Astrocyte (in vitro differentiated cells and primary cell): ENCODE data around the gene HENMT1. TPM values are rescaled to one million over a fixed set of nuclear protein-coding genes. Genes with fewer than 3 reads are reported as not detected.

ENCODE experiments used
- DNase-seq: peaks from one replicate; pipeline ENCODE4 v3.0.0-alpha.2; 2010; ENCODE audit warnings: low read depth
- FAIRE-seq: peaks from 2 replicates; lab custom pipeline; 2011; peaks lifted over from hg19 to GRCh38; lab: Jason Lieb, UNC
- H2AFZ ChIP-seq: 2 replicates; pipeline ENCODE4 v1.6.0; 2012; ENCODE audit warnings: low read depth, low read length, inconsistent platforms
- H3K27ac ChIP-seq: 2 replicates; pipeline ENCODE4 v1.5.1; 2011; ENCODE audit warnings: low read depth, low read length, inconsistent platforms
- H3K27me3 ChIP-seq: 2 replicates; pipeline ENCODE4 v1.6.0; 2011; ENCODE audit warnings: low read length, inconsistent platforms; ENCODE audit not compliant: insufficient read depth
- H3K36me3 ChIP-seq: 2 replicates; pipeline ENCODE4 v1.5.1; 2011; ENCODE audit warnings: low read length, inconsistent platforms; ENCODE audit not compliant: insufficient read depth
- H3K4me1 ChIP-seq: 2 replicates; pipeline ENCODE4 v1.5.1; 2011; ENCODE audit warnings: low read length, inconsistent platforms; ENCODE audit not compliant: insufficient read depth
- H3K4me2 ChIP-seq: 2 replicates; pipeline ENCODE4 v1.6.0; 2012; ENCODE audit warnings: low read length, inconsistent platforms
- H3K4me3 ChIP-seq: 2 replicates; pipeline ENCODE4 v1.5.1; 2011; ENCODE audit warnings: low read depth, mild to moderate bottlenecking, low read length, inconsistent platforms; ENCODE audit not compliant: insufficient read depth
- H3K79me2 ChIP-seq: 2 replicates; pipeline ENCODE4 v1.6.0; 2012; ENCODE audit warnings: mild to moderate bottlenecking, low read length, inconsistent platforms; ENCODE audit not compliant: insufficient read depth
- H3K9ac ChIP-seq: 2 replicates; pipeline ENCODE4 v1.6.0; 2012; ENCODE audit warnings: mild to moderate bottlenecking, low read length, inconsistent platforms
- H3K9me3 ChIP-seq: 2 replicates; pipeline ENCODE4 v1.5.1; 2012; ENCODE audit warnings: low read depth, mild to moderate bottlenecking, low read length, inconsistent platforms; ENCODE audit not compliant: insufficient read depth
- H4K20me1 ChIP-seq: 2 replicates; pipeline ENCODE4 v1.6.0; 2012; ENCODE audit warnings: low read length, inconsistent platforms; ENCODE audit not compliant: insufficient read depth
- H3K27ac Mint-ChIP-seq: one replicate; pipeline ENCODE4 v1.8.0; 2021; ENCODE audit warnings: mild to moderate bottlenecking, mixed read lengths; ENCODE audit not compliant: unreplicated experiment
- H3K27me3 Mint-ChIP-seq: one replicate; pipeline ENCODE4 v1.8.0; 2021; ENCODE audit warnings: low read depth, mixed read lengths; ENCODE audit not compliant: unreplicated experiment
- H3K36me3 Mint-ChIP-seq: one replicate; pipeline ENCODE4 v1.8.0; 2021; ENCODE audit warnings: low read depth, mixed read lengths; ENCODE audit not compliant: unreplicated experiment
- H3K4me1 Mint-ChIP-seq: one replicate; pipeline ENCODE4 v1.8.0; 2021; ENCODE audit warnings: low read depth, mixed read lengths; ENCODE audit not compliant: unreplicated experiment
- H3K4me3 Mint-ChIP-seq: one replicate; pipeline ENCODE4 v1.8.0; 2021; ENCODE audit warnings: mild to moderate bottlenecking, moderate library complexity, mixed read lengths; ENCODE audit not compliant: unreplicated experiment
- H3K9me3 Mint-ChIP-seq: one replicate; pipeline ENCODE4 v1.8.0; 2021; ENCODE audit warnings: mild to moderate bottlenecking, mixed read lengths; ENCODE audit not compliant: unreplicated experiment
- EZH2 ChIP-seq: IDR thresholded peaks from 2 replicates; pipeline ENCODE4 v1.6.1; 2012; ENCODE audit warnings: mild to moderate bottlenecking, low read length, inconsistent platforms; ENCODE audit not compliant: insufficient read depth
- total RNA-seq: library from RNA; stranded (reverse); gene quantifications from 2 replicates; pipeline ENCODE4 v1.2.1, GENCODE V29; 2021
- TF ChIP-seq, protein P1 (sequence below): IDR thresholded peaks from 2 replicates; pipeline ENCODE4 v1.5.1; 2011; ENCODE audit warnings: low read depth, mild to moderate bottlenecking, inconsistent platforms, low read length, moderate library complexity; ENCODE audit not compliant: insufficient read depth

HENMT1 gene
- total RNA-seq, 1 donor from 2014 or later, result 2.2 TPM

- Mint-ChIP-seq H3K4me1 (peaks cover 3% of the 10 kb centered on the region), H3K27ac (no peak overlapping the region), H3K9me3 (peaks cover 1% of the 10 kb centered on the region), H3K4me3 (no peak overlapping the region), H3K27me3 (no peaks in the 10 kb centered on the region), H3K36me3 (peaks cover 4% of the 10 kb centered on the region)
- no peak overlapping the region for H3K4me2 ChIP-seq
- no peaks in the 10 kb centered on the region for H3K27me3 ChIP-seq
- H3K4me3 ChIP-seq, result no peak overlapping the region
- no peak for DNase-seq
- H3K9me3 ChIP-seq, result no peaks in the 10 kb centered on the region
- FAIRE-seq, result no peak
- no peak overlapping the region for H3K27ac ChIP-seq
- H3K4me1 ChIP-seq, result no peaks in the 10 kb centered on the region
- no peaks in the 10 kb centered on the region for H3K36me3 ChIP-seq
- TF ChIP-seq, protein P1, sequence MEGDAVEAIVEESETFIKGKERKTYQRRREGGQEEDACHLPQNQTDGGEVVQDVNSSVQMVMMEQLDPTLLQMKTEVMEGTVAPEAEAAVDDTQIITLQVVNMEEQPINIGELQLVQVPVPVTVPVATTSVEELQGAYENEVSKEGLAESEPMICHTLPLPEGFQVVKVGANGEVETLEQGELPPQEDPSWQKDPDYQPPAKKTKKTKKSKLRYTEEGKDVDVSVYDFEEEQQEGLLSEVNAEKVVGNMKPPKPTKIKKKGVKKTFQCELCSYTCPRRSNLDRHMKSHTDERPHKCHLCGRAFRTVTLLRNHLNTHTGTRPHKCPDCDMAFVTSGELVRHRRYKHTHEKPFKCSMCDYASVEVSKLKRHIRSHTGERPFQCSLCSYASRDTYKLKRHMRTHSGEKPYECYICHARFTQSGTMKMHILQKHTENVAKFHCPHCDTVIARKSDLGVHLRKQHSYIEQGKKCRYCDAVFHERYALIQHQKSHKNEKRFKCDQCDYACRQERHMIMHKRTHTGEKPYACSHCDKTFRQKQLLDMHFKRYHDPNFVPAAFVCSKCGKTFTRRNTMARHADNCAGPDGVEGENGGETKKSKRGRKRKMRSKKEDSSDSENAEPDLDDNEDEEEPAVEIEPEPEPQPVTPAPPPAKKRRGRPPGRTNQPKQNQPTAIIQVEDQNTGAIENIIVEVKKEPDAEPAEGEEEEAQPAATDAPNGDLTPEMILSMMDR, result no peak
- TF ChIP-seq EZH2, result no peak
- no peaks in the 10 kb centered on the region for H3K79me2 ChIP-seq
- no peaks in the 10 kb centered on the region for H4K20me1 ChIP-seq
- no peak overlapping the region for H3K9ac ChIP-seq
- H2AFZ ChIP-seq, result no peak overlapping the region
These were observed 55.3 kb downstream of the HENMT1 start for GRCh38 chr1:108605633-108606032.

GRCh38 chr1:108601708-108602410 is 59.0 kb downstream of the HENMT1 start:
- no peaks in the 10 kb centered on the region for H3K36me3 Mint-ChIP-seq

More at GRCh38 chr1:108601708-108602410, 59.0 kb downstream of the HENMT1 start:
- H3K27ac Mint-ChIP-seq, result no peak overlapping the region
- DNase-seq (no peak), FAIRE-seq (no peak)
- Histone ChIP-seq H3K4me2 (no peak overlapping the region), H3K9ac (no peak overlapping the region), H3K36me3 (no peaks in the 10 kb centered on the region), H3K27ac (no peak overlapping the region), H2AFZ (no peak overlapping the region), H3K9me3 (no peaks in the 10 kb centered on the region), H4K20me1 (no peaks in the 10 kb centered on the region), H3K27me3 (no peaks in the 10 kb centered on the region), H3K4me1 (no peaks in the 10 kb centered on the region), H3K4me3 (no peak overlapping the region), H3K79me2 (no peaks in the 10 kb centered on the region)
- no peaks in the 10 kb centered on the region for H3K4me1 Mint-ChIP-seq
- H3K27me3 Mint-ChIP-seq, result no peaks in the 10 kb centered on the region
- H3K4me3 Mint-ChIP-seq, result no peak overlapping the region
- TF ChIP-seq, protein P1, result no peak
- no peak for TF ChIP-seq EZH2
- no peaks in the 10 kb centered on the region for H3K9me3 Mint-ChIP-seq
